ENCODE measurements around the gene PTGFR.

GRCh38 chr1:78497201-78497600, 6.4 kb downstream of the PTGFR start:
- TF ChIP-seq, protein P1, sequence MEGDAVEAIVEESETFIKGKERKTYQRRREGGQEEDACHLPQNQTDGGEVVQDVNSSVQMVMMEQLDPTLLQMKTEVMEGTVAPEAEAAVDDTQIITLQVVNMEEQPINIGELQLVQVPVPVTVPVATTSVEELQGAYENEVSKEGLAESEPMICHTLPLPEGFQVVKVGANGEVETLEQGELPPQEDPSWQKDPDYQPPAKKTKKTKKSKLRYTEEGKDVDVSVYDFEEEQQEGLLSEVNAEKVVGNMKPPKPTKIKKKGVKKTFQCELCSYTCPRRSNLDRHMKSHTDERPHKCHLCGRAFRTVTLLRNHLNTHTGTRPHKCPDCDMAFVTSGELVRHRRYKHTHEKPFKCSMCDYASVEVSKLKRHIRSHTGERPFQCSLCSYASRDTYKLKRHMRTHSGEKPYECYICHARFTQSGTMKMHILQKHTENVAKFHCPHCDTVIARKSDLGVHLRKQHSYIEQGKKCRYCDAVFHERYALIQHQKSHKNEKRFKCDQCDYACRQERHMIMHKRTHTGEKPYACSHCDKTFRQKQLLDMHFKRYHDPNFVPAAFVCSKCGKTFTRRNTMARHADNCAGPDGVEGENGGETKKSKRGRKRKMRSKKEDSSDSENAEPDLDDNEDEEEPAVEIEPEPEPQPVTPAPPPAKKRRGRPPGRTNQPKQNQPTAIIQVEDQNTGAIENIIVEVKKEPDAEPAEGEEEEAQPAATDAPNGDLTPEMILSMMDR (IDR thresholded peaks at IDR 0.05; ENCODE audit: low read depth, low read length) = no peak
- no peak for TF ChIP-seq EZH2phosphoT487 (IDR thresholded peaks at IDR 0.05; ENCODE audit: low read depth)
